Body of pancreas (tissue), 4 donors: ENCODE measurements around the gene EZH2.

ENCODE experiments used
- POLR2A ChIP-seq, 3 donors: fragments of 450-650 bp; IDR thresholded peaks; one replicate each; pipeline ENCODE4 v1.6.1; 2016; ENCODE audit warnings: antibody characterized with exemption in 3 of 3, mild to moderate bottlenecking in 2 of 3
- TF ChIP-seq, protein P1 (sequence below), 7 experiments: fragments of 450-650 bp in 4 of 7; fragments of 200-600 bp in 3 of 7; sonication (generic) in 3 of 7; IDR thresholded peaks; one replicate each; pipeline ENCODE4 v1.5.1; 2016 to 2019; ENCODE audit warnings: antibody characterized with exemption in 7 of 7

GRCh38 chr7:148824864-148825263 lies 59.2 kb downstream of the EZH2 start:
- TF ChIP-seq, protein P1, sequence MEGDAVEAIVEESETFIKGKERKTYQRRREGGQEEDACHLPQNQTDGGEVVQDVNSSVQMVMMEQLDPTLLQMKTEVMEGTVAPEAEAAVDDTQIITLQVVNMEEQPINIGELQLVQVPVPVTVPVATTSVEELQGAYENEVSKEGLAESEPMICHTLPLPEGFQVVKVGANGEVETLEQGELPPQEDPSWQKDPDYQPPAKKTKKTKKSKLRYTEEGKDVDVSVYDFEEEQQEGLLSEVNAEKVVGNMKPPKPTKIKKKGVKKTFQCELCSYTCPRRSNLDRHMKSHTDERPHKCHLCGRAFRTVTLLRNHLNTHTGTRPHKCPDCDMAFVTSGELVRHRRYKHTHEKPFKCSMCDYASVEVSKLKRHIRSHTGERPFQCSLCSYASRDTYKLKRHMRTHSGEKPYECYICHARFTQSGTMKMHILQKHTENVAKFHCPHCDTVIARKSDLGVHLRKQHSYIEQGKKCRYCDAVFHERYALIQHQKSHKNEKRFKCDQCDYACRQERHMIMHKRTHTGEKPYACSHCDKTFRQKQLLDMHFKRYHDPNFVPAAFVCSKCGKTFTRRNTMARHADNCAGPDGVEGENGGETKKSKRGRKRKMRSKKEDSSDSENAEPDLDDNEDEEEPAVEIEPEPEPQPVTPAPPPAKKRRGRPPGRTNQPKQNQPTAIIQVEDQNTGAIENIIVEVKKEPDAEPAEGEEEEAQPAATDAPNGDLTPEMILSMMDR (IDR thresholded peaks at IDR 0.05), result no peak
- TF ChIP-seq POLR2A (IDR thresholded peaks at IDR 0.05), result no peak
